Uterus (tissue), 2 donors: ENCODE measurements around the gene ADIG.

Source experiments
- CTCF ChIP-seq, 4 experiments: fragments of 200-600 bp in 2 of 4; fragments of 450-650 bp in 2 of 4; sonication (generic) in 2 of 4; IDR thresholded peaks; one replicate each; pipeline ENCODE4 v1.5.1; 2016 to 2019; ENCODE audit warnings: antibody characterized with exemption in 4 of 4, mild to moderate bottlenecking in 2 of 4, moderate library complexity in 1 of 4
- POLR2A ChIP-seq, 2 donors: fragments of 450-650 bp; IDR thresholded peaks; one replicate each; pipeline ENCODE4 v1.6.1; 2016; ENCODE audit warnings: antibody characterized with exemption in 2 of 2, mild to moderate bottlenecking in 1 of 2, moderate library complexity in 1 of 2

GRCh38 chr20:38625896-38626295 is 44.9 kb downstream of the ADIG start:
- TF ChIP-seq POLR2A (IDR thresholded peaks at IDR 0.05) (no peak), CTCF (IDR thresholded peaks at IDR 0.05) (no peak)
